HCT116 (cell line): ENCODE data around the gene TSC22D3. TPM values are rescaled to one million over a fixed set of nuclear protein-coding genes. Genes with fewer than 3 reads are reported as not detected.
A peak's percentile ranks its signal among the peaks of the same experiment; 100 is the strongest.

ENCODE experiments used
- ATAC-seq: fragments of 200-7000 bp; cut with Tn5 transposase; 2 replicates; pipeline ENCODE4 v1.9.1; 2020; ENCODE audit warnings: mild to moderate bottlenecking, moderate library complexity
- BruUV-seq: library from RNA; stranded (reverse); fragments of 400-500 nt; replicated peaks from 2 replicates; lab custom pipeline; 2021; lab: Mats Ljungman, UMichigan
- CTCF ChIA-PET: fragments of 300-600 bp; sonication (Branson Sonifier 250); formaldehyde crosslinking; loops from one replicate; lab custom pipeline; 2021; ENCODE audit warnings: antibody characterized with exemption; lab: Charles Lee
- POLR2A ChIA-PET: fragments of 300-600, 350-600 bp; sonication (Branson Sonifier 250); formaldehyde crosslinking; loops from one replicate; lab custom pipeline; 2021; ENCODE audit warnings: antibody characterized with exemption; lab: Charles Lee
- RAD21 ChIA-PET, 2 experiments: fragments of 300-600 bp; sonication (Branson Sonifier 250); formaldehyde crosslinking; loops; one replicate each; lab custom pipeline; 2023; ENCODE audit warnings: low total read pairs in 2 of 2; ENCODE audit not compliant: uncharacterized antibody in 2 of 2, unreplicated experiment in 2 of 2, low non-redundant PET in 1 of 2; lab: Charles Lee
- DNase-seq: peaks from one replicate; pipeline ENCODE4 v3.0.0-alpha.2; 2010; ENCODE audit warnings: low read depth, low spot score
- H2AFZ ChIP-seq: fragments of 200-600 bp; shearing (Covaris generic), sonication (generic); 2 replicates; pipeline ENCODE4 v1.6.1; 2017; ENCODE audit warnings: low read depth, mixed run types, mixed read lengths, antibody characterized with exemption, low read length; ENCODE audit not compliant: poor library complexity, severe bottlenecking
- H3K27ac ChIP-seq: 2 replicates; pipeline ENCODE4 v1.5.1; 2012; ENCODE audit warnings: low read depth, low read length
- H3K27me3 ChIP-seq: fragments of 200-600 bp; sonication (generic); 2 replicates; pipeline ENCODE4 v1.6.1; 2016; ENCODE audit warnings: mixed run types, low read length, mixed read lengths; ENCODE audit not compliant: insufficient read depth
- H3K36me3 ChIP-seq, 2 experiments: fragments of 200-500 bp in 1 of 2; fragments of 200-600 bp in 1 of 2; sonication (Bioruptor generic) in 1 of 2; sonication (generic) in 1 of 2; 2 replicates each; pipeline versions ENCODE4 v1.5.1 to v1.6.1; 2014 to 2016; ENCODE audit warnings: low read length in 2 of 2, inconsistent platforms in 1 of 2, mixed read lengths in 1 of 2, mixed run types in 1 of 2; ENCODE audit not compliant: insufficient read depth in 2 of 2, control insufficient read depth in 1 of 2
- H3K4me1 ChIP-seq, 2 experiments: fragments of 200-600 bp in 1 of 2; sonication (generic) in 1 of 2; 2 replicates each; pipeline versions ENCODE4 v1.5.1 to v1.6.1; 2012 to 2017; ENCODE audit warnings: low read length in 2 of 2, inconsistent platforms in 1 of 2, mild to moderate bottlenecking in 1 of 2, mixed read lengths in 1 of 2, mixed run types in 1 of 2, moderate library complexity in 1 of 2; ENCODE audit not compliant: insufficient read depth in 2 of 2, control insufficient read depth in 1 of 2
- H3K4me2 ChIP-seq: fragments of 200-600 bp; sonication (generic); 2 replicates; pipeline ENCODE4 v1.6.1; 2017; ENCODE audit warnings: mixed run types, low read length, mixed read lengths
- H3K4me3 ChIP-seq, 2 experiments: fragments of 200-600 bp in 1 of 2; sonication (generic) in 1 of 2; replicated peaks in 1 of 2; 2 replicates each; pipeline ENCODE4 v1.5.1; 2011 to 2016; ENCODE audit warnings: low read length in 2 of 2, control low read depth in 1 of 2, low read depth in 1 of 2, mild to moderate bottlenecking in 1 of 2, mixed read lengths in 1 of 2, mixed run types in 1 of 2
- H3K79me2 ChIP-seq: fragments of 200-600 bp; sonication (generic); 2 replicates; pipeline ENCODE4 v1.6.1; 2017; ENCODE audit warnings: mild to moderate bottlenecking, mixed run types, low read length, moderate library complexity, mixed read lengths; ENCODE audit not compliant: insufficient read depth
- H3K9ac ChIP-seq: fragments of 200-600 bp; sonication (generic); 2 replicates; pipeline ENCODE4 v1.6.1; 2016; ENCODE audit warnings: low read length, mixed read lengths
- H3K9me2 ChIP-seq: fragments of 200-600 bp; sonication (generic), shearing (Covaris generic); 2 replicates; pipeline ENCODE4 v1.6.1; 2017; ENCODE audit warnings: mixed run types, mild to moderate bottlenecking, moderate library complexity; ENCODE audit not compliant: insufficient read depth
- H3K9me3 ChIP-seq, 2 experiments: fragments of 200-500 bp in 1 of 2; fragments of 200-600 bp in 1 of 2; sonication (Bioruptor generic) in 1 of 2; sonication (generic) in 1 of 2; 2 replicates each; pipeline ENCODE4 v1.6.1; 2014 to 2017; ENCODE audit warnings: low read length in 2 of 2, mixed read lengths in 2 of 2, inconsistent platforms in 1 of 2, low read depth in 1 of 2, mild to moderate bottlenecking in 1 of 2, mixed run types in 1 of 2, moderate library complexity in 1 of 2; ENCODE audit not compliant: control insufficient read depth in 1 of 2, insufficient read depth in 1 of 2
- H4K20me1 ChIP-seq: fragments of 200-600 bp; sonication (generic), shearing (Covaris generic); 2 replicates; pipeline ENCODE4 v1.6.1; 2017; ENCODE audit warnings: mixed run types, mild to moderate bottlenecking, moderate library complexity; ENCODE audit not compliant: insufficient read depth
- ELF1 ChIP-seq: IDR thresholded peaks from 2 replicates; pipeline ENCODE4 v1.6.1; 2012; ENCODE audit warnings: low read depth, borderline replicate concordance
- FOSL1 ChIP-seq: IDR thresholded peaks from 2 replicates; pipeline ENCODE4 v1.6.1; 2012; ENCODE audit warnings: low read depth
- RAD21 ChIP-seq: IDR thresholded peaks from 2 replicates; pipeline ENCODE4 v1.6.1; 2012; ENCODE audit warnings: low read depth, mild to moderate bottlenecking
- SP1 ChIP-seq: IDR thresholded peaks from 2 replicates; pipeline ENCODE4 v1.6.1; 2012; ENCODE audit warnings: low read depth
- SRF ChIP-seq: IDR thresholded peaks from 2 replicates; pipeline ENCODE4 v1.6.1; 2012; ENCODE audit warnings: low read depth
- TCF7L2 ChIP-seq: IDR thresholded peaks from 2 replicates; pipeline ENCODE4 v1.7.0; 2011; ENCODE audit warnings: borderline replicate concordance, inconsistent platforms; ENCODE audit not compliant: insufficient read depth, insufficient read length; ENCODE audit errors: extremely low read depth
- YY1 ChIP-seq: IDR thresholded peaks from 2 replicates; pipeline ENCODE4 v1.6.1; 2011; ENCODE audit warnings: low read length, low read depth, moderate library complexity, mild to moderate bottlenecking; ENCODE audit not compliant: insufficient replicate concordance; ENCODE audit errors: extremely low read depth
- ZFX ChIP-seq: fragments of 450-650 bp; IDR thresholded peaks from 2 replicates; pipeline ENCODE4 v1.6.1; 2017
- intact Hi-C: fragments of 100-400 bp; cut with micrococcal nuclease; formaldehyde crosslinking; loops from 2 replicates; pipeline ENCODE4 v1.10.0; 2022
- total RNA-seq: library from RNA; stranded (reverse); gene quantifications from one replicate; pipeline ENCODE4 v1.2.1, GENCODE V29; 2021; ENCODE audit not compliant: unreplicated experiment
- TF ChIP-seq, protein P1 (sequence below): IDR thresholded peaks from 2 replicates; pipeline ENCODE4 v1.6.1; 2012
- TF ChIP-seq, protein P2 (sequence below): IDR thresholded peaks from 2 replicates; pipeline ENCODE4 v1.6.1; 2012; ENCODE audit warnings: low read depth
- TF ChIP-seq, protein P3 (sequence below), 3 experiments: fragments of 200-600 bp in 1 of 3; sonication (generic) in 1 of 3; IDR thresholded peaks in 2 of 3; conservative IDR thresholded peaks in 1 of 3; 2 replicates each; pipeline ENCODE4 v1.5.1; 2012 to 2017; ENCODE audit warnings: low read depth in 2 of 3, low read length in 2 of 3, antibody characterized with exemption in 1 of 3, borderline replicate concordance in 1 of 3, control low read depth in 1 of 3, mild to moderate bottlenecking in 1 of 3, mixed read lengths in 1 of 3, mixed run types in 1 of 3, moderate library complexity in 1 of 3; ENCODE audit not compliant: insufficient read depth in 1 of 3
- TF ChIP-seq, protein P4 (sequence below): IDR thresholded peaks from 2 replicates; pipeline ENCODE4 v1.6.1; 2011; ENCODE audit warnings: mild to moderate bottlenecking, low read length, moderate library complexity; ENCODE audit not compliant: insufficient replicate concordance; ENCODE audit errors: extremely low read depth

Gene TSC22D3
- total RNA-seq, 1 experiment from 2014 or later: 24.6 TPM

DNA sequence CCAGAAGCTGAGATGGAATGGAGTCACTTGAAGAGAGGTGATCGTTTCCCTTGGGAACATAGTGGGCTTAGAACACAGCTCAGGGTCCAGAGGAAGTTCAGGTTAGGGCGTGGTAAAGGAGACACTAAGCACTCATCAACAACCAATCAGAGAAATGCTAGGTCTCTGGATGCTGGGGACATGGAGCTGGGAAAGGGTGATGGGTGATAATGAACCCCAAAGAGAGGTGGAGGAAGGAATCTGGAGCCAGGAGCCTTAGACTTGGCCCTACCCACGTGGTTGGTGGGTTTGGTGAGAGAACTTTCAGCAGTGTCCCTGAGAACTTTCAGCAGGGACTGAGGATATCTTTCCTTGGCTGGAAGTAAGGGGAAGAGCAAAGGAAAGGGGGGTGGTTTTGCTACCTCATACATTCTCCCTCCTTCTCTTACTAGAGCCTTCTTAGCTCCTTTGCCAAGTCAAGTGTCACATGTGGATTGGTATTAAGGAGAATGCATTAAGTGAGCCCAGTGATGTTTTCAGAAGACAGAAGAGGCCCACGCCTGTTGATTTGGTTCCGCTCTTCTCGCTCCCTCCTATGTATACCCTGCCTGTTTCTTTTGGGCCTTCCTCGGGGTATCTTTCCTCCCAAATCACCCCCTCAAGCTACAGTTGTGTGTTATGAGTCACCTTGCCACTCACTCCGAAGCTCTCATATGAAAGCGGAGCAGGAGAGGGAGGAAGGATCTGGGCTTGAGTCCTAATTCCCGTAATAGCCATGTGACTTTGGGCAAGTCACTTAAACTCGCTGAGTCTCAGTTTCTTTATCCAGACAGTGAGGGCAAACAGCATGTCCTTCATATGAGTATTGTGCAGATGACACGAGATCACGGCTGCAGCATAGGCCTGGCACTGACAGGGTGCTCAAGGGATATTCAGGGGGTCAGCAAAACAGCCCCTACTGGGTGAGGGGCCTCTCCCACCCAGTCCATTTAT lies 63.1 kb downstream of the TSC22D3 start (continued):
- no peak for TF ChIP-seq SRF

DNA sequence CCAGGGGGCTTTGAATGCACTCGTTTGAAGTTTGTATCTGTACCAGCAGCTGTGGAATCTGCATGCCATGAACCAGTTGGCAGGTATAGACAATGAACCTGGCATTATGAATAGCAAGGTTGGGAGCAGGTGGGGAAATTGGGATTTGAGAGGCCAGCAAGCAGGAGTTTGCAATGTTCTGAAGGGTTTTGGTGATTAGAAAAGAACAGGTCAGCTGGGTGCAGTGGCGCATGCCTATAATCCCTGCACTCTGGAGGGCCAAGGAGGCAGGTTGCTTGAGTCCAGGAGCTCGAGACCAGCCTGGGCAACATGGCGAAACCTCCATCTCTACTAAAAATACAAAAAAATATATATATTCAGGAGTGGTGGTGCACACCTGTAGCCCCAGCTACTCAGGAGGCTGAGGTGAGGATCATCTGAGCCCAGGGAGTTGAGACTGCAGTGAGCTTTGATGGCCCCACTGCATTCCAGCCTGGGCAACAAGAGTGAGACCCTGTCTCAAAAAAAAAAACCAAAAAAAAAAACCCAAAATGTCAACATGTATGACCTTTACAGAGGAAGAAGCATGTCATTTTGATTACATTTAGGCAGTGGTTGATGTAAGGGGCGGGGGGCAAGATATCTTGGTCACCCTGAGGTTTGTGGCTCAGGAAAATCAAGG lies 63.9 kb downstream of the TSC22D3 start:
- ChIA-PET CTCF (interaction anchor here (1.7 kb wide), 1 partner anchor 39 kb away, joined by 5 read pairs; no protein-coding TSS in a partner anchor), RAD21 (no interaction called here)
- Histone ChIP-seq H3K9me2 (no peaks in the 10 kb centered on the region), H3K36me3 (no peaks in the 10 kb centered on the region), H3K4me2 (peak overlapping the region; percentile 21; the same call in 1 of the 2 replicates), H3K27ac (no peak overlapping the region), H4K20me1 (no peaks in the 10 kb centered on the region), H3K9me3 (no peaks in the 10 kb centered on the region)
- DNase-seq: no peak
- no peak for TF ChIP-seq SP1
- TF ChIP-seq, protein P1, sequence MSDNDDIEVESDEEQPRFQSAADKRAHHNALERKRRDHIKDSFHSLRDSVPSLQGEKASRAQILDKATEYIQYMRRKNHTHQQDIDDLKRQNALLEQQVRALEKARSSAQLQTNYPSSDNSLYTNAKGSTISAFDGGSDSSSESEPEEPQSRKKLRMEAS: no peak
- TF ChIP-seq, protein P2, sequence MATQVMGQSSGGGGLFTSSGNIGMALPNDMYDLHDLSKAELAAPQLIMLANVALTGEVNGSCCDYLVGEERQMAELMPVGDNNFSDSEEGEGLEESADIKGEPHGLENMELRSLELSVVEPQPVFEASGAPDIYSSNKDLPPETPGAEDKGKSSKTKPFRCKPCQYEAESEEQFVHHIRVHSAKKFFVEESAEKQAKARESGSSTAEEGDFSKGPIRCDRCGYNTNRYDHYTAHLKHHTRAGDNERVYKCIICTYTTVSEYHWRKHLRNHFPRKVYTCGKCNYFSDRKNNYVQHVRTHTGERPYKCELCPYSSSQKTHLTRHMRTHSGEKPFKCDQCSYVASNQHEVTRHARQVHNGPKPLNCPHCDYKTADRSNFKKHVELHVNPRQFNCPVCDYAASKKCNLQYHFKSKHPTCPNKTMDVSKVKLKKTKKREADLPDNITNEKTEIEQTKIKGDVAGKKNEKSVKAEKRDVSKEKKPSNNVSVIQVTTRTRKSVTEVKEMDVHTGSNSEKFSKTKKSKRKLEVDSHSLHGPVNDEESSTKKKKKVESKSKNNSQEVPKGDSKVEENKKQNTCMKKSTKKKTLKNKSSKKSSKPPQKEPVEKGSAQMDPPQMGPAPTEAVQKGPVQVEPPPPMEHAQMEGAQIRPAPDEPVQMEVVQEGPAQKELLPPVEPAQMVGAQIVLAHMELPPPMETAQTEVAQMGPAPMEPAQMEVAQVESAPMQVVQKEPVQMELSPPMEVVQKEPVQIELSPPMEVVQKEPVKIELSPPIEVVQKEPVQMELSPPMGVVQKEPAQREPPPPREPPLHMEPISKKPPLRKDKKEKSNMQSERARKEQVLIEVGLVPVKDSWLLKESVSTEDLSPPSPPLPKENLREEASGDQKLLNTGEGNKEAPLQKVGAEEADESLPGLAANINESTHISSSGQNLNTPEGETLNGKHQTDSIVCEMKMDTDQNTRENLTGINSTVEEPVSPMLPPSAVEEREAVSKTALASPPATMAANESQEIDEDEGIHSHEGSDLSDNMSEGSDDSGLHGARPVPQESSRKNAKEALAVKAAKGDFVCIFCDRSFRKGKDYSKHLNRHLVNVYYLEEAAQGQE: no peak
- TF ChIP-seq ZFX: no peak
- TF ChIP-seq RAD21: no peak
- TF ChIP-seq YY1: no peak
- TF ChIP-seq SRF: no peak
- TF ChIP-seq FOSL1: no peak
- TF ChIP-seq TCF7L2: no peak
- TF ChIP-seq, protein P3, sequence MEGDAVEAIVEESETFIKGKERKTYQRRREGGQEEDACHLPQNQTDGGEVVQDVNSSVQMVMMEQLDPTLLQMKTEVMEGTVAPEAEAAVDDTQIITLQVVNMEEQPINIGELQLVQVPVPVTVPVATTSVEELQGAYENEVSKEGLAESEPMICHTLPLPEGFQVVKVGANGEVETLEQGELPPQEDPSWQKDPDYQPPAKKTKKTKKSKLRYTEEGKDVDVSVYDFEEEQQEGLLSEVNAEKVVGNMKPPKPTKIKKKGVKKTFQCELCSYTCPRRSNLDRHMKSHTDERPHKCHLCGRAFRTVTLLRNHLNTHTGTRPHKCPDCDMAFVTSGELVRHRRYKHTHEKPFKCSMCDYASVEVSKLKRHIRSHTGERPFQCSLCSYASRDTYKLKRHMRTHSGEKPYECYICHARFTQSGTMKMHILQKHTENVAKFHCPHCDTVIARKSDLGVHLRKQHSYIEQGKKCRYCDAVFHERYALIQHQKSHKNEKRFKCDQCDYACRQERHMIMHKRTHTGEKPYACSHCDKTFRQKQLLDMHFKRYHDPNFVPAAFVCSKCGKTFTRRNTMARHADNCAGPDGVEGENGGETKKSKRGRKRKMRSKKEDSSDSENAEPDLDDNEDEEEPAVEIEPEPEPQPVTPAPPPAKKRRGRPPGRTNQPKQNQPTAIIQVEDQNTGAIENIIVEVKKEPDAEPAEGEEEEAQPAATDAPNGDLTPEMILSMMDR (IDR thresholded peaks at IDR 0.05 in 2 of 3, conservative IDR thresholded peaks at IDR 0.05 in 1 of 3; ENCODE audit: borderline replicate concordance in 1 of 3, insufficient read depth in 1 of 3, low read depth in 2 of 3, low read length in 2 of 3): no peak
- no peak for TF ChIP-seq ELF1
- TF ChIP-seq, protein P4, sequence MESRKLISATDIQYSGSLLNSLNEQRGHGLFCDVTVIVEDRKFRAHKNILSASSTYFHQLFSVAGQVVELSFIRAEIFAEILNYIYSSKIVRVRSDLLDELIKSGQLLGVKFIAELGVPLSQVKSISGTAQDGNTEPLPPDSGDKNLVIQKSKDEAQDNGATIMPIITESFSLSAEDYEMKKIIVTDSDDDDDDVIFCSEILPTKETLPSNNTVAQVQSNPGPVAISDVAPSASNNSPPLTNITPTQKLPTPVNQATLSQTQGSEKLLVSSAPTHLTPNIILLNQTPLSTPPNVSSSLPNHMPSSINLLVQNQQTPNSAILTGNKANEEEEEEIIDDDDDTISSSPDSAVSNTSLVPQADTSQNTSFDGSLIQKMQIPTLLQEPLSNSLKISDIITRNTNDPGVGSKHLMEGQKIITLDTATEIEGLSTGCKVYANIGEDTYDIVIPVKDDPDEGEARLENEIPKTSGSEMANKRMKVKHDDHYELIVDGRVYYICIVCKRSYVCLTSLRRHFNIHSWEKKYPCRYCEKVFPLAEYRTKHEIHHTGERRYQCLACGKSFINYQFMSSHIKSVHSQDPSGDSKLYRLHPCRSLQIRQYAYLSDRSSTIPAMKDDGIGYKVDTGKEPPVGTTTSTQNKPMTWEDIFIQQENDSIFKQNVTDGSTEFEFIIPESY: no peak
- TF ChIP-seq, all 23 proteins: peak for 0
- POLR2A ChIA-PET: no interaction called here
- H3K9ac ChIP-seq: no peak overlapping the region
- intact Hi-C loops: loop anchor here (10.0 kb wide), 1 partner anchor 63 kb away; the partner anchor contains the start of genes NCBP2L and TSC22D3
- H2AFZ ChIP-seq: no peak overlapping the region
- H3K4me1 ChIP-seq: peaks cover 3 to 8% of the 10 kb centered on the region in 2 experiments; a peak in 2 of 4 replicates
- no peak overlapping the region for H3K4me3 ChIP-seq
- no TSS peak for BruUV-seq
- no peaks in the 10 kb centered on the region for H3K27me3 ChIP-seq
- no peaks in the 10 kb centered on the region for H3K79me2 ChIP-seq
- ATAC-seq: no peak
